Stomach (tissue), 9 donors: Measurements from ENCODE around the gene C2CD2. TPM values are rescaled to one million over a fixed set of nuclear protein-coding genes. Genes with fewer than 3 reads are reported as not detected.

Experiments
- DNase-seq, 2 donors: peaks; one replicate each; pipeline versions ENCODE4 v3.0.0 to v3.0.0-alpha.2; 2013 to 2019
- H3K27ac ChIP-seq, 5 donors: fragments of 200-600 bp in 4 of 5; sonication (generic) in 4 of 5; one replicate each; pipeline ENCODE4 v1.5.1; 2013 to 2019; ENCODE audit warnings: mild to moderate bottlenecking in 1 of 5, moderate library complexity in 1 of 5
- H3K27me3 ChIP-seq, 3 donors: fragments of 200-600 bp; sonication (generic); one replicate each; pipeline ENCODE4 v1.5.1; 2017 to 2019; ENCODE audit warnings: mixed run types in 1 of 3
- H3K36me3 ChIP-seq, 4 donors: fragments of 200-600 bp; sonication (generic); 1 replicate in 3 of 4; 2 replicates in 1 of 4; pipeline ENCODE4 v1.5.1; 2016 to 2019
- H3K4me1 ChIP-seq, 4 donors: fragments of 200-600 bp; sonication (generic); one replicate each; pipeline ENCODE4 v1.5.1; 2016 to 2019
- H3K4me3 ChIP-seq, 4 donors: fragments of 200-600 bp; sonication (generic) in 3 of 4; one replicate each; pipeline ENCODE4 v1.5.1; 2016 to 2019; ENCODE audit warnings: mild to moderate bottlenecking in 1 of 4
- H3K9me3 ChIP-seq, 4 donors: fragments of 200-600 bp; sonication (generic); one replicate each; pipeline ENCODE4 v1.5.1; 2016 to 2019
- EP300 ChIP-seq: sonication (generic); formaldehyde crosslinking; IDR thresholded peaks from one replicate; pipeline ENCODE4 v1.6.1; 2017; ENCODE audit warnings: antibody characterized with exemption
- POLR2A ChIP-seq, 4 donors: fragments of 450-650 bp; IDR thresholded peaks; one replicate each; pipeline ENCODE4 v1.6.1; 2016; ENCODE audit warnings: antibody characterized with exemption in 4 of 4, control low read depth in 2 of 4, mild to moderate bottlenecking in 1 of 4, moderate library complexity in 1 of 4
- POLR2AphosphoS5 ChIP-seq, 3 donors: sonication (generic); formaldehyde crosslinking; IDR thresholded peaks; one replicate each; pipeline ENCODE4 v1.6.1; 2016; ENCODE audit warnings: antibody characterized with exemption in 3 of 3
- WGBS, 5 donors: extraction: QIAGEN DNeasy Blood & Tissue Kit in 3 of 5; methylation state at CpG; one replicate each; pipeline versions ENCODE4 v1.1.5 to v1.1.7; 2013 to 2018; 5-methylcytosine and 5-hydroxymethylcytosine counted together
- intact Hi-C: fragments of 100-400 bp; cut with DNase I; formaldehyde crosslinking; loops from one replicate; pipeline ENCODE4 v1.15.1; 2023; ENCODE audit warnings: low total_unique reads
- polyA plus RNA-seq, 3 donors: library from polyadenylated mRNA; stranded (reverse); fragments of 200-250 nt; gene quantifications; one replicate each; pipeline ENCODE4 v1.2.3, GENCODE V29; 2013
- small RNA-seq, 4 donors: library from RNA; depleted of rRNA; stranded (forward); fragments of <200 nt; gene quantifications; one replicate each; pipeline ENCODE3, GENCODE V24; 2016
- total RNA-seq, 5 donors: library from RNA; depleted of rRNA; stranded (reverse); fragments of >200 nt; gene quantifications; one replicate each; pipeline versions ENCODE4 v1.1.0 to v1.2.3, GENCODE V29; 2014 to 2016
- TF ChIP-seq, protein P1 (sequence below), 7 experiments: fragments of 450-650 bp in 4 of 7; fragments of 200-600 bp in 3 of 7; sonication (generic) in 3 of 7; IDR thresholded peaks; one replicate each; pipeline ENCODE4 v1.5.1; 2016 to 2019; ENCODE audit warnings: antibody characterized with exemption in 7 of 7, control low read depth in 2 of 7, mild to moderate bottlenecking in 1 of 7
- donor health status: healthy with polysubstance abuse.
- donor health status: Bipolar disorder and iron deficiency.
- donor health status: healthy.

The C2CD2 gene
- total and polyA plus RNA-seq, 8 donors = 4.6 to 31.9 (median 16.0) TPM

DNA sequence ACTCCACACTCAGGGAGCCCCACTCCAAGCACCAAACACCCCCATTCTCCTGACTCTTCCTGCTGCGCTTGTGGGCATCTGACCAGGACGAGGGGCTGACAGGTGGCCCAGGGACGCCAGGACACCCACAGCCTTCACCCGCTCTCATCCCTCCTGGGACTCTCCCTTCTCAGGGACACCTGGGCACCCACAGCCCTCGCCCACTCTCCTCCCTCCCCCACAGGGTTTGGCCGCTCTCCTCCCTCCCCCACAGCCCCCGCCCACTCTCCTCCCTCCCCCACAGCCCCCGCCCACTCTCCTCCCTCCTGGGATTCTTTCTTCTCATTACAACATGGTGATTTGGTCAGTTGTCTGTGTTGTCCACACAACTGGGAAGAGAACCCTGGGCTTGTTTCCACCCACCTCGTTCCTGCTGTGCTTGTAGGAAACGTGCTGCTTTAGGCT, 118.1 kb downstream of the C2CD2 start:
- no peaks in the 10 kb centered on the region for H3K4me1 ChIP-seq
- intact Hi-C loops = no loop called here
- no peak for TF ChIP-seq EP300
- TF ChIP-seq, protein P1, sequence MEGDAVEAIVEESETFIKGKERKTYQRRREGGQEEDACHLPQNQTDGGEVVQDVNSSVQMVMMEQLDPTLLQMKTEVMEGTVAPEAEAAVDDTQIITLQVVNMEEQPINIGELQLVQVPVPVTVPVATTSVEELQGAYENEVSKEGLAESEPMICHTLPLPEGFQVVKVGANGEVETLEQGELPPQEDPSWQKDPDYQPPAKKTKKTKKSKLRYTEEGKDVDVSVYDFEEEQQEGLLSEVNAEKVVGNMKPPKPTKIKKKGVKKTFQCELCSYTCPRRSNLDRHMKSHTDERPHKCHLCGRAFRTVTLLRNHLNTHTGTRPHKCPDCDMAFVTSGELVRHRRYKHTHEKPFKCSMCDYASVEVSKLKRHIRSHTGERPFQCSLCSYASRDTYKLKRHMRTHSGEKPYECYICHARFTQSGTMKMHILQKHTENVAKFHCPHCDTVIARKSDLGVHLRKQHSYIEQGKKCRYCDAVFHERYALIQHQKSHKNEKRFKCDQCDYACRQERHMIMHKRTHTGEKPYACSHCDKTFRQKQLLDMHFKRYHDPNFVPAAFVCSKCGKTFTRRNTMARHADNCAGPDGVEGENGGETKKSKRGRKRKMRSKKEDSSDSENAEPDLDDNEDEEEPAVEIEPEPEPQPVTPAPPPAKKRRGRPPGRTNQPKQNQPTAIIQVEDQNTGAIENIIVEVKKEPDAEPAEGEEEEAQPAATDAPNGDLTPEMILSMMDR (IDR thresholded peaks at IDR 0.05) = no peak
- TF ChIP-seq POLR2AphosphoS5 (IDR thresholded peaks at IDR 0.05) = no peak
- TF ChIP-seq POLR2A (IDR thresholded peaks at IDR 0.05) = no peak
- DNase-seq = no peak
- no peak overlapping the region for H3K27ac ChIP-seq
- WGBS, 5 donors = 63 to 82% (median 76%) methylated on average over 9 to 10 of the region's 10 CpGs
- H3K27me3 ChIP-seq = no peaks in the 10 kb centered on the region
- H3K9me3 ChIP-seq = peaks cover 0 to 3% (median 1%) of the 10 kb centered on the region in 4 donors
- no peak overlapping the region for H3K4me3 ChIP-seq
- peaks cover 16 to 84% (median 74%) of the 10 kb centered on the region in 4 donors for H3K36me3 ChIP-seq

Small RNAs within 50 kb of the gene (small RNA-seq; reads per million reads assigned to genes)
- 0 reads per million in 4 donors for gene RF00334

Other genes starting within 250 kb of the C2CD2 start
- 10 to 100 TPM in 4 of 5 donors, 1 to 10 TPM in 1; 9.0 to 36.2 (median 13.2) TPM for gene RIPK4, start 187.0 kb downstream of the C2CD2 start, total RNA-seq
- gene RIPK4, start 187.0 kb downstream of the C2CD2 start, polyA plus RNA-seq = 10 to 100 TPM in 2 of 3 donors, 1 to 10 TPM in 1; 8.7 to 37.6 (median 29.2) TPM
- gene PRDM15, start 74.7 kb downstream of the C2CD2 start, total RNA-seq = 10 to 100 TPM in 2 of 5 donors, 1 to 10 TPM in 3; 2.6 to 44.6 (median 10.0) TPM
- 1 to 10 TPM in 2 of 3 donors, under 1 TPM in 1; 0.92 to 2.6 (median 1.4) TPM for gene PRDM15, start 74.7 kb downstream of the C2CD2 start, polyA plus RNA-seq
- gene ZBTB21, start 56.3 kb upstream of the C2CD2 start, total RNA-seq = 10 to 100 TPM in 2 of 5 donors, 1 to 10 TPM in 3; 4.3 to 18.7 (median 6.7) TPM
- gene ZBTB21, start 56.3 kb upstream of the C2CD2 start, polyA plus RNA-seq = 1 to 10 TPM; 1.9 to 4.7 (median 2.4) TPM
- gene UMODL1, start 117.3 kb upstream of the C2CD2 start, total RNA-seq = under 1 TPM in 1 of 5 donors, not detected in 4; under 0.01 TPM
- gene UMODL1, start 117.3 kb upstream of the C2CD2 start, polyA plus RNA-seq = not detected